PC-3 (cell line): ENCODE results near the gene CIDEC. TPM values are rescaled to one million over a fixed set of nuclear protein-coding genes. Genes with fewer than 3 reads are reported as not detected.

Source experiments
- ATAC-seq: fragments of 200-7000 bp; cut with Tn5 transposase; 2 replicates; pipeline ENCODE4 v1.9.1; 2020; ENCODE audit warnings: mild to moderate bottlenecking, moderate library complexity
- BruUV-seq: library from RNA; stranded (reverse); fragments of 400-500 nt; replicated peaks from 2 replicates; lab custom pipeline; 2021; lab: Mats Ljungman, UMichigan
- CTCF ChIA-PET: fragments of 300-600 bp; sonication (Branson Sonifier 250); formaldehyde crosslinking; loops from one replicate; lab custom pipeline; 2022; ENCODE audit warnings: antibody characterized with exemption; lab: Charles Lee
- POLR2A ChIA-PET: fragments of 300-600 bp; sonication (Branson Sonifier 250); formaldehyde crosslinking; loops from one replicate; lab custom pipeline; 2022; ENCODE audit warnings: antibody characterized with exemption; ENCODE audit not compliant: unreplicated experiment; lab: Charles Lee
- DNase-seq: peaks from one replicate; pipeline ENCODE4 v3.0.0-alpha.2; 2015
- H2AFZ ChIP-seq: fragments of 300-600 bp; sonication (generic); 2 replicates; pipeline ENCODE4 v1.6.0; 2016; ENCODE audit warnings: antibody characterized with exemption, low read length
- H3F3A ChIP-seq: fragments of 300-600 bp; sonication (generic); one replicate; pipeline ENCODE4 v1.6.0; 2017; ENCODE audit warnings: antibody characterized with exemption, low read length, control low read depth, mild to moderate bottlenecking; ENCODE audit not compliant: unreplicated experiment
- H3K27ac ChIP-seq: fragments of 300-600 bp; sonication (generic); 2 replicates; pipeline ENCODE4 v1.5.1; 2016; ENCODE audit warnings: mild to moderate bottlenecking, low read length
- H3K27me3 ChIP-seq: fragments of 300-600 bp; sonication (generic); 2 replicates; pipeline ENCODE4 v1.6.1; 2016; ENCODE audit warnings: low read length, mixed read lengths
- H3K36me3 ChIP-seq: fragments of 300-600 bp; sonication (generic); 2 replicates; pipeline ENCODE4 v1.6.1; 2016; ENCODE audit warnings: low read depth, mixed run types, low read length, mixed read lengths
- H3K4me1 ChIP-seq: fragments of 300-600 bp; sonication (generic); 2 replicates; pipeline ENCODE4 v1.5.1; 2016; ENCODE audit warnings: low read length; ENCODE audit not compliant: insufficient read depth
- H3K4me2 ChIP-seq: fragments of 300-600 bp; sonication (generic); 2 replicates; pipeline ENCODE4 v1.6.0; 2016; ENCODE audit warnings: low read length
- H3K4me3 ChIP-seq: fragments of 300-600 bp; sonication (generic); 2 replicates; pipeline ENCODE4 v1.5.1; 2016; ENCODE audit warnings: mild to moderate bottlenecking, low read length, mixed read lengths
- H3K79me2 ChIP-seq: fragments of 300-600 bp; sonication (generic); 2 replicates; pipeline ENCODE4 v1.6.1; 2017; ENCODE audit warnings: low read length, mixed read lengths
- H3K9ac ChIP-seq: fragments of 300-600 bp; sonication (generic); 2 replicates; pipeline ENCODE4 v1.6.0; 2016; ENCODE audit warnings: mild to moderate bottlenecking, low read length
- H3K9me2 ChIP-seq: fragments of 300-600 bp; sonication (generic); replicated peaks from 2 replicates; pipeline ENCODE4 v1.6.1; 2016; ENCODE audit warnings: mixed run types, low read length, mixed read lengths
- H3K9me3 ChIP-seq: fragments of 300-600 bp; sonication (generic); 2 replicates; pipeline ENCODE4 v1.6.1; 2016; ENCODE audit warnings: low read length, mixed read lengths
- H4K20me1 ChIP-seq: fragments of 300-600 bp; sonication (generic); 2 replicates; pipeline ENCODE4 v1.6.1; 2016; ENCODE audit warnings: low read length, mixed read lengths
- CTCF ChIP-seq: fragments of 300-600 bp; sonication (generic); conservative IDR thresholded peaks from 2 replicates; pipeline ENCODE4 v1.5.1; 2017; ENCODE audit warnings: antibody characterized with exemption, low read depth, mild to moderate bottlenecking, low read length
- EZH2 ChIP-seq: fragments of 300-600 bp; sonication (generic); IDR thresholded peaks from one replicate; pipeline ENCODE4 v1.6.1; 2017; ENCODE audit warnings: antibody characterized with exemption, mild to moderate bottlenecking, low read length; ENCODE audit not compliant: unreplicated experiment
- EZH2phosphoT487 ChIP-seq: fragments of 300-600 bp; sonication (generic); IDR thresholded peaks from 2 replicates; pipeline ENCODE4 v1.6.1; 2018; ENCODE audit warnings: mild to moderate bottlenecking, antibody characterized with exemption, low read length, borderline replicate concordance
- intact Hi-C: fragments of 100-400 bp; cut with micrococcal nuclease; formaldehyde crosslinking; loops from 2 replicates; pipeline ENCODE4 v1.9.0; 2023
- total RNA-seq: library from RNA; depleted of rRNA; stranded (reverse); fragments of >200 nt; gene quantifications from 2 replicates; pipeline ENCODE4 v1.2.3, GENCODE V29; 2014; rRNA removed

CIDEC gene
- total RNA-seq, 1 experiment from 2014 or later, result not detected

GRCh38 chr3:9818666-9819335, 61.3 kb downstream of the CIDEC start:
- no peaks in the 10 kb centered on the region for H3K27me3 ChIP-seq
- no peak overlapping the region for H3K9ac ChIP-seq
- DNase-seq (no peak), ATAC-seq (no peak)
- no peak overlapping the region for H3K27ac ChIP-seq
- H3K36me3 ChIP-seq, result no peaks in the 10 kb centered on the region
- TF ChIP-seq EZH2 (no peak), CTCF (no peak), EZH2phosphoT487 (no peak)
- H2AFZ ChIP-seq, result no peak overlapping the region
- no peak overlapping the region for H3K4me2 ChIP-seq
- no peaks in the 10 kb centered on the region for H3K9me2 ChIP-seq
- no peaks in the 10 kb centered on the region for H3K79me2 ChIP-seq
- H4K20me1 ChIP-seq, result no peaks in the 10 kb centered on the region
- no peaks in the 10 kb centered on the region for H3K4me1 ChIP-seq
- H3K9me3 ChIP-seq, result no peaks in the 10 kb centered on the region
- intact Hi-C loops, result no loop called here
- no peaks in the 10 kb centered on the region for H3F3A ChIP-seq
- ChIA-PET POLR2A (no interaction called here), CTCF (no interaction called here)
- H3K4me3 ChIP-seq, result no peak overlapping the region
- no TSS peak for BruUV-seq

GRCh38 chr3:9817436-9817835, 62.6 kb downstream of the CIDEC start:
- Histone ChIP-seq H3K9me3 (no peaks in the 10 kb centered on the region), H2AFZ (no peak overlapping the region), H3F3A (no peaks in the 10 kb centered on the region), H3K36me3 (no peaks in the 10 kb centered on the region), H3K4me1 (no peaks in the 10 kb centered on the region), H3K27me3 (no peaks in the 10 kb centered on the region), H3K4me3 (no peak overlapping the region), H4K20me1 (no peaks in the 10 kb centered on the region), H3K4me2 (no peak overlapping the region), H3K9me2 (no peaks in the 10 kb centered on the region), H3K27ac (no peak overlapping the region), H3K79me2 (no peaks in the 10 kb centered on the region), H3K9ac (no peak overlapping the region)
- DNase-seq (no peak), ATAC-seq (no peak)
- POLR2A ChIA-PET, result interaction anchor here (0.7 kb wide), 1 partner anchor 15 kb away, joined by 5 read pairs; no protein-coding TSS in a partner anchor
- CTCF ChIA-PET, result interaction anchor here (1.1 kb wide), 1 partner anchor 129 kb away, joined by 3 read pairs; no protein-coding TSS in a partner anchor
- TF ChIP-seq EZH2phosphoT487 (no peak), CTCF (no peak), EZH2 (no peak)
- intact Hi-C loops, result no loop called here
- no TSS peak for BruUV-seq

Other genes with a start within 250 kb of the CIDEC start
- gene MTMR14, start 230.7 kb downstream of the CIDEC start, total RNA-seq, result 30.7 and 31.4 TPM in 2 replicates
- 0.07 TPM in 1 of 2 replicates, not detected in the other for gene CPNE9, start 176.4 kb downstream of the CIDEC start, total RNA-seq
- 27.0 and 29.8 TPM in 2 replicates for gene BRPF1, start 148.5 kb downstream of the CIDEC start, total RNA-seq
- 38.7 and 47.3 TPM in 2 replicates for gene OGG1, start 130.3 kb downstream of the CIDEC start, total RNA-seq
- 36.6 and 53.2 TPM in 2 replicates for gene CAMK1, start 110.3 kb downstream of the CIDEC start, total RNA-seq
- gene TADA3, start 87.8 kb downstream of the CIDEC start, total RNA-seq, result 85.4 and 85.9 TPM in 2 replicates
- 131 and 223 TPM in 2 replicates for gene ARPC4, start 87.2 kb downstream of the CIDEC start, total RNA-seq
- 8.4 and 11.6 TPM in 2 replicates for gene TTLL3, start 70.0 kb downstream of the CIDEC start, total RNA-seq
- 54.1 and 76.1 TPM in 2 replicates for gene RPUSD3, start 36.2 kb downstream of the CIDEC start, total RNA-seq
- gene JAGN1, start 10.4 kb upstream of the CIDEC start, total RNA-seq, result 32.5 and 34.1 TPM in 2 replicates
- 4.0 and 4.7 TPM in 2 replicates for gene IL17RE, start 22.6 kb upstream of the CIDEC start, total RNA-seq
- 116 and 138 TPM in 2 replicates for gene IL17RC, start 36.8 kb upstream of the CIDEC start, total RNA-seq
- 22.0 and 28.3 TPM in 2 replicates for gene CRELD1, start 53.6 kb upstream of the CIDEC start, total RNA-seq
- 4.4 and 5.0 TPM in 2 replicates for gene PRRT3, start 72.2 kb upstream of the CIDEC start, total RNA-seq
- gene EMC3, start 106.6 kb upstream of the CIDEC start, total RNA-seq, result 55.8 and 77.1 TPM in 2 replicates
- 58.7 and 67.9 TPM in 2 replicates for gene FANCD2, start 146.2 kb upstream of the CIDEC start, total RNA-seq
- not detected in 2 replicates for gene FANCD2OS, start 228.0 kb upstream of the CIDEC start, total RNA-seq
- 110 and 140 TPM in 2 replicates for gene BRK1, start 235.4 kb upstream of the CIDEC start, total RNA-seq